ENCODE data around the gene KRTAP19-8.

The KRTAP19-8 gene

GRCh38 chr21:31030367-31031106 lies 7.7 kb downstream of the KRTAP19-8 start:
- H3K4me1 Mint-ChIP-seq: no peaks in the 10 kb centered on the region
- no peak overlapping the region for H3K27ac Mint-ChIP-seq
- no peaks in the 10 kb centered on the region for H3K9me3 Mint-ChIP-seq
- DNase-seq (no peak), ATAC-seq (no peak)
- no peak overlapping the region for H3K4me3 Mint-ChIP-seq
- peaks cover 15% of the 10 kb centered on the region for H3K27me3 Mint-ChIP-seq

GRCh38 chr21:31023680-31024079 lies 14.6 kb downstream of the KRTAP19-8 start:
- no peaks in the 10 kb centered on the region for H3K4me1 Mint-ChIP-seq
- no peaks in the 10 kb centered on the region for H3K9me3 Mint-ChIP-seq
- H3K27ac Mint-ChIP-seq: no peak overlapping the region
- no peak for DNase-seq
- no peak overlapping the region for H3K4me3 Mint-ChIP-seq
- peaks cover 30% of the 10 kb centered on the region for H3K27me3 Mint-ChIP-seq
- ATAC-seq: no peak

GRCh38 chr21:31022306-31022705 lies 16.0 kb downstream of the KRTAP19-8 start:
- DNase-seq (no peak), ATAC-seq (no peak)
- H3K9me3 Mint-ChIP-seq: peaks cover 1 to 3% of the 10 kb centered on the region in 2 donors
- H3K4me3 Mint-ChIP-seq: no peak overlapping the region
- no peak overlapping the region for H3K27ac Mint-ChIP-seq
- H3K27me3 Mint-ChIP-seq: peaks cover 30% of the 10 kb centered on the region
- no peaks in the 10 kb centered on the region for H3K4me1 Mint-ChIP-seq

- Mint-ChIP-seq H3K27ac (peak overlapping the region in 1 of 2 donors; percentile 42), H3K27me3 (peaks cover 12% of the 10 kb centered on the region), H3K4me1 (no peaks in the 10 kb centered on the region)
Observed at GRCh38 chr21:31018232-31018631, 20.0 kb downstream of the KRTAP19-8 start.

GRCh38 chr21:31014891-31015290 lies 23.4 kb downstream of the KRTAP19-8 start:
- Mint-ChIP-seq H3K27ac (no peak overlapping the region), H3K9me3 (peaks cover 4 to 6% of the 10 kb centered on the region in 2 donors), H3K4me1 (peaks cover 7% of the 10 kb centered on the region), H3K4me3 (no peak overlapping the region), H3K27me3 (peaks cover 2% of the 10 kb centered on the region)
- no peak for ATAC-seq
- DNase-seq: no peak

More at GRCh38 chr21:31018232-31018631, 20.0 kb downstream of the KRTAP19-8 start:
- Mint-ChIP-seq H3K4me3 (no peak overlapping the region), H3K9me3 (peaks cover 4 to 6% of the 10 kb centered on the region in 2 donors)
- ATAC-seq: no peak
- no peak for DNase-seq

- no peak overlapping the region for H3K27ac Mint-ChIP-seq
- H3K4me1 Mint-ChIP-seq: peaks cover 7% of the 10 kb centered on the region
Observed at GRCh38 chr21:31012133-31013089, 25.9 kb downstream of the KRTAP19-8 start.

GRCh38 chr21:31011412-31011811 lies 26.9 kb downstream of the KRTAP19-8 start:
- Mint-ChIP-seq H3K4me3 (no peak overlapping the region), H3K4me1 (peaks cover 7% of the 10 kb centered on the region), H3K27me3 (peaks cover 2% of the 10 kb centered on the region), H3K27ac (no peak overlapping the region), H3K9me3 (peaks cover 0 to 8% of the 10 kb centered on the region in 2 donors)
- DNase-seq: no peak
- no peak for ATAC-seq

More at GRCh38 chr21:31012133-31013089, 25.9 kb downstream of the KRTAP19-8 start:
- H3K27me3 Mint-ChIP-seq: no peaks in the 10 kb centered on the region
- H3K9me3 Mint-ChIP-seq: peaks cover 4 to 5% of the 10 kb centered on the region in 2 donors
- ATAC-seq (no peak), DNase-seq (no peak)
- peak overlapping the region in 1 of 2 donors; percentile 0 for H3K4me3 Mint-ChIP-seq

- Mint-ChIP-seq H3K9me3 (peaks cover 0 to 8% of the 10 kb centered on the region in 2 donors), H3K4me3 (no peak overlapping the region), H3K27ac (no peak overlapping the region), H3K27me3 (peaks cover 17% of the 10 kb centered on the region), H3K4me1 (peaks cover 7% of the 10 kb centered on the region)
- DNase-seq (no peak), ATAC-seq (no peak)
Observed at GRCh38 chr21:31008355-31008754, 29.9 kb downstream of the KRTAP19-8 start.

- Mint-ChIP-seq H3K27ac (no peak overlapping the region), H3K9me3 (peaks cover 0 to 8% of the 10 kb centered on the region in 2 donors)
Observed at GRCh38 chr21:31005019-31005418, 33.3 kb downstream of the KRTAP19-8 start.

GRCh38 chr21:31003471-31003870 lies 34.8 kb downstream of the KRTAP19-8 start:
- peaks cover 17% of the 10 kb centered on the region for H3K27me3 Mint-ChIP-seq
- ATAC-seq: no peak
- no peaks in the 10 kb centered on the region for H3K4me1 Mint-ChIP-seq
- no peak overlapping the region for H3K4me3 Mint-ChIP-seq
- peaks cover 0 to 8% of the 10 kb centered on the region in 2 donors for H3K9me3 Mint-ChIP-seq
- DNase-seq: no peak
- H3K27ac Mint-ChIP-seq: no peak overlapping the region

More at GRCh38 chr21:31005019-31005418, 33.3 kb downstream of the KRTAP19-8 start:
- DNase-seq (no peak), ATAC-seq (no peak)
- peaks cover 17% of the 10 kb centered on the region for H3K27me3 Mint-ChIP-seq
- no peak overlapping the region for H3K4me3 Mint-ChIP-seq
- H3K4me1 Mint-ChIP-seq: no peaks in the 10 kb centered on the region

GRCh38 chr21:30997541-30997940 lies 40.7 kb downstream of the KRTAP19-8 start:
- no peak for ATAC-seq
- DNase-seq: no peak
- Mint-ChIP-seq H3K4me1 (peaks cover 6% of the 10 kb centered on the region), H3K27ac (no peak overlapping the region), H3K9me3 (no peaks in the 10 kb centered on the region), H3K27me3 (peaks cover 9% of the 10 kb centered on the region), H3K4me3 (no peak overlapping the region)

GRCh38 chr21:30996728-30997127 lies 41.5 kb downstream of the KRTAP19-8 start:
- H3K27me3 Mint-ChIP-seq: peaks cover 9% of the 10 kb centered on the region
- H3K9me3 Mint-ChIP-seq: no peaks in the 10 kb centered on the region
- no peak for DNase-seq
- no peak for ATAC-seq
- H3K27ac Mint-ChIP-seq: no peak overlapping the region
- H3K4me3 Mint-ChIP-seq: no peak overlapping the region
- H3K4me1 Mint-ChIP-seq: peaks cover 6% of the 10 kb centered on the region

GRCh38 chr21:30994932-30995331 lies 43.3 kb downstream of the KRTAP19-8 start:
- Mint-ChIP-seq H3K4me1 (peaks cover 6% of the 10 kb centered on the region), H3K4me3 (no peak overlapping the region), H3K9me3 (no peaks in the 10 kb centered on the region), H3K27ac (peak overlapping the region in 1 of 2 donors; percentile 49), H3K27me3 (peaks cover 16% of the 10 kb centered on the region)
- DNase-seq: no peak
- no peak for ATAC-seq

GRCh38 chr21:30990514-30991262 lies 47.6 kb downstream of the KRTAP19-8 start:
- Mint-ChIP-seq H3K4me3 (no peak overlapping the region), H3K27me3 (peaks cover 14% of the 10 kb centered on the region)
- ATAC-seq: no peak

GRCh38 chr21:30988706-30989105 lies 49.6 kb downstream of the KRTAP19-8 start:
- ATAC-seq (no peak), DNase-seq (no peak)
- H3K4me3 Mint-ChIP-seq: no peak overlapping the region
- H3K27ac Mint-ChIP-seq: no peak overlapping the region
- H3K9me3 Mint-ChIP-seq: no peaks in the 10 kb centered on the region
- no peaks in the 10 kb centered on the region for H3K4me1 Mint-ChIP-seq
- peaks cover 7% of the 10 kb centered on the region for H3K27me3 Mint-ChIP-seq

More at GRCh38 chr21:30990514-30991262, 47.6 kb downstream of the KRTAP19-8 start:
- no peak overlapping the region for H3K27ac Mint-ChIP-seq
- no peaks in the 10 kb centered on the region for H3K9me3 Mint-ChIP-seq
- DNase-seq: no peak
- peaks cover 6% of the 10 kb centered on the region for H3K4me1 Mint-ChIP-seq
